ENCODE results near the gene SMARCD3. TPM values are rescaled to one million over a fixed set of nuclear protein-coding genes. Genes with fewer than 3 reads are reported as not detected.

The SMARCD3 gene
- total RNA-seq, result 100 to 1,000 TPM in 1 of 5 donors, 10 to 100 TPM in 4; 11.6 to 105 (median 22.5) TPM
- polyA plus RNA-seq, result 10 to 100 TPM; 27.4 to 43.5 (median 38.6) TPM
- long read RNA-seq, donor 1, partial matches to known transcripts, result 0 of 2 reads
- long read RNA-seq, donor 1, other reads (novel, unspliced or antisense), result 0 of 2 reads
- long read RNA-seq, donor 2, partial matches to known transcripts, result 0 of 4 reads
- long read RNA-seq, donor 2, other reads (novel, unspliced or antisense), result 0 of 4 reads
- long read RNA-seq, donor 3, partial matches to known transcripts, result 0 of 3 reads
- long read RNA-seq, donor 3, other reads (novel, unspliced or antisense), result 0 of 3 reads
- long read RNA-seq, donor 4, partial matches to known transcripts, result 0 of 2 reads
- long read RNA-seq, donor 4, other reads (novel, unspliced or antisense), result 0 of 2 reads
- long read RNA-seq, donor 5, transcript SMARCD3-201 (13 exons, 1,993 nt), result major isoform, 5 of 12 reads
- long read RNA-seq, donor 5, partial matches to known transcripts, result 0 of 12 reads
- long read RNA-seq, donor 5, other reads (novel, unspliced or antisense), result 0 of 12 reads
- long read RNA-seq, donor 6, transcript SMARCD3-203 (14 exons, 2,018 nt), result minor isoform, 6 of 87 reads
- long read RNA-seq, donor 6, transcript SMARCD3-201 (13 exons, 1,993 nt), result major isoform, 11 of 87 reads
- long read RNA-seq, donor 6, partial matches to known transcripts, result 46 of 87 reads
- long read RNA-seq, donor 6, other reads (novel, unspliced or antisense), result 17 of 87 reads
- long read RNA-seq, donor 7, partial matches to known transcripts, result 5 of 11 reads
- long read RNA-seq, donor 7, other reads (novel, unspliced or antisense), result 0 of 11 reads
- long read RNA-seq, donor 8, transcript SMARCD3-201 (13 exons, 1,993 nt), result major isoform, 5 of 16 reads
- long read RNA-seq, donor 8, partial matches to known transcripts, result 9 of 16 reads
- long read RNA-seq, donor 8, other reads (novel, unspliced or antisense), result 0 of 16 reads
- long read RNA-seq, donor 9, partial matches to known transcripts, result 0 of 7 reads
- long read RNA-seq, donor 9, other reads (novel, unspliced or antisense), result 0 of 7 reads
- long read RNA-seq, donor 10, result 0 reads

DNA sequence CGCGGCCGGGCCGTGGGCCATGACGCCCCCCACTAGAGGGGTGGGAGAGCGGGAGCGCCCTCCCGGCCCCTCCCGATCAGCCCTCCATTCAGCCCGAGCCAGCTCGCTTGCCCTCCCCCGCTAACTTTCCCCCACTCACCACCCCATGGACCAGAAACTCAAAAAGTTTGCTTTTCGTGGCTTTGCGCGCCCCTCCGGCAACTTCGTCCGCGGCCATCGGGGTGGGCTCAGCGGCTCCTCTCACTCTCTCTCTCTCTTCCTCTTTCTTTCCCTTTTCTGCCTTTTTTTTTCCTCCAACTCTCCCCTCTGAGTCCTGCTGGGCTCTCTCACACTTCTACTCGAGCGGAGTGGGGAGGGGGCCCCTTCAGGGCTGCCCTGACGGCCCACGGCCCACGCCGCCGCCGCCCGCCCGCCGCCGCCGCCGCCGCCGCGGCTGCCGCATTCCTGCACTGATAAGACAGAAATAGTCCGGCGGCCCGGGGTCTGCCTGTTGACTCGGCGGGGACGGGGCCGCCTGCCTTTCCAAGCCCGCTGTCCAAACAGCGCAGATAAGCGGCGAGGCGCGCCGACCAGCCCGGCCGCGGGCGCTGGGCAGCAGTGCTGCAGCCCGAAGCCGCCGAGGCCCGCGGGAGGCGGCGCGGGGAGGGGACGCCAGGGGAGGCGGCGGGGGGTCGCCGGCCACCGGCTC, at the start of gene SMARCD3:
TSS of gene SMARCD3 (minus strand) at position 349 of the 688 bp plus-strand sequence. CDS start at position 217, 132 bp downstream.
- Histone ChIP-seq H3K36me3 (no peaks in the 10 kb centered on the region), H3K9me3 (no peaks in the 10 kb centered on the region), H3K27ac (peak within 1 kb of the TSS; percentile 88 to 94 (median 92)), H3K27me3 (peaks cover 0 to 55% (median 21%) of the 10 kb centered on the region in 3 donors), H3K4me1 (peaks cover 80 to 93% (median 88%) of the 10 kb centered on the region in 4 donors), H3K4me3 (peak within 1 kb of the TSS; percentile 60 to 69 (median 66))
- DNase-seq, result peak; percentile 84 to 88
- WGBS, 5 donors, result 0 to 1% (median 1%) methylated on average over 31 to 71 of the region's 71 CpGs
- intact Hi-C loops (cut with DNase I; ENCODE audit: low total_unique reads), result loop anchor here (10.0 kb wide), 1 partner anchor 56 kb away; no protein-coding TSS in a partner anchor
- no peak for TF ChIP-seq EP300 (IDR thresholded peaks at IDR 0.05)
- TF ChIP-seq POLR2A (IDR thresholded peaks at IDR 0.05), result no peak
- no peak for TF ChIP-seq POLR2AphosphoS5 (IDR thresholded peaks at IDR 0.05)
- TF ChIP-seq, protein P1, sequence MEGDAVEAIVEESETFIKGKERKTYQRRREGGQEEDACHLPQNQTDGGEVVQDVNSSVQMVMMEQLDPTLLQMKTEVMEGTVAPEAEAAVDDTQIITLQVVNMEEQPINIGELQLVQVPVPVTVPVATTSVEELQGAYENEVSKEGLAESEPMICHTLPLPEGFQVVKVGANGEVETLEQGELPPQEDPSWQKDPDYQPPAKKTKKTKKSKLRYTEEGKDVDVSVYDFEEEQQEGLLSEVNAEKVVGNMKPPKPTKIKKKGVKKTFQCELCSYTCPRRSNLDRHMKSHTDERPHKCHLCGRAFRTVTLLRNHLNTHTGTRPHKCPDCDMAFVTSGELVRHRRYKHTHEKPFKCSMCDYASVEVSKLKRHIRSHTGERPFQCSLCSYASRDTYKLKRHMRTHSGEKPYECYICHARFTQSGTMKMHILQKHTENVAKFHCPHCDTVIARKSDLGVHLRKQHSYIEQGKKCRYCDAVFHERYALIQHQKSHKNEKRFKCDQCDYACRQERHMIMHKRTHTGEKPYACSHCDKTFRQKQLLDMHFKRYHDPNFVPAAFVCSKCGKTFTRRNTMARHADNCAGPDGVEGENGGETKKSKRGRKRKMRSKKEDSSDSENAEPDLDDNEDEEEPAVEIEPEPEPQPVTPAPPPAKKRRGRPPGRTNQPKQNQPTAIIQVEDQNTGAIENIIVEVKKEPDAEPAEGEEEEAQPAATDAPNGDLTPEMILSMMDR (IDR thresholded peaks at IDR 0.05), result no peak

DNA sequence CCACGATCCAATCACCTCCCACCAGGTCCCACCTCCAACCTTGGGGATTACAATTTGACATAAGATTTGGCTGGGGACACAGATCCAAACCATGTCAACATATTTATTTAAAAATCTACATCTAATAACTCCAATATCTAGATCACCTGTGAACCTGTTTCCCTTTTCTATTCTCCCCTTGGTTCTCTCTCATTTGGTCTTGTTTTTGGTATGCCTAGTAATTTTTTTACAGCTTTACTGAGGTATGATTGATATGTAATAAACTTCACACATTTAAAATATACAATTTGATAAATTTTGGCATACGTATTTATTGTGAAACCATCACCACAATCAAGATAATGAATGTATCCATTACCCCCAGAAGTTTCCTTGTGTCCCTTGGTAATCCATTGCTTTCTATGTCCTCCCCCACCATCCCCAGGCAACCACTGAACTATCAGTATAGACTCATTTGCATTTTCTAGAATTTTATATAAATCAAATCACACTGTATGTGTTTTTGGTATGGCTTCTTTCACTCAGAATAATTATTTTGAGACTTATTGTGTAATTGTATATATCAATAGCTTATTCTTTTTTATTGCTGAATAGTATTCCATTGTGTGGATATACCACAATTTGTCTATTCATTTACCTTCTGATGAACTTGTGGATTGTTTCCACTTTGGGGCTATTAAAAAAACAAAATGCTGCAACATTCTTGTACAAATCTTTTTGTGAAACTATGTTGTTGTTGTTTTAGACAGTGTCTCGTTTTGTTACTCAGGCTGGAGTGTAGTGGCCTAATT, 47.9 kb upstream of the SMARCD3 start:
- H3K36me3 ChIP-seq, result no peaks in the 10 kb centered on the region
- DNase-seq, result no peak
- H3K27ac ChIP-seq, result no peak overlapping the region
- peaks cover 0 to 6% (median 0%) of the 10 kb centered on the region in 3 donors for H3K27me3 ChIP-seq
- TF ChIP-seq, protein P1 (IDR thresholded peaks at IDR 0.05), result no peak
- TF ChIP-seq POLR2A (IDR thresholded peaks at IDR 0.05) (no peak), POLR2AphosphoS5 (IDR thresholded peaks at IDR 0.05) (no peak), EP300 (IDR thresholded peaks at IDR 0.05) (no peak)
- 48 to 57% (median 52%) methylated on average over 3 of the region's 3 CpGs for WGBS, 5 donors
- peaks cover 0 to 11% (median 2%) of the 10 kb centered on the region in 4 donors for H3K9me3 ChIP-seq
- no peaks in the 10 kb centered on the region for H3K4me1 ChIP-seq
- intact Hi-C loops (cut with DNase I; ENCODE audit: low total_unique reads), result no loop called here
- H3K4me3 ChIP-seq, result no peak overlapping the region

DNA sequence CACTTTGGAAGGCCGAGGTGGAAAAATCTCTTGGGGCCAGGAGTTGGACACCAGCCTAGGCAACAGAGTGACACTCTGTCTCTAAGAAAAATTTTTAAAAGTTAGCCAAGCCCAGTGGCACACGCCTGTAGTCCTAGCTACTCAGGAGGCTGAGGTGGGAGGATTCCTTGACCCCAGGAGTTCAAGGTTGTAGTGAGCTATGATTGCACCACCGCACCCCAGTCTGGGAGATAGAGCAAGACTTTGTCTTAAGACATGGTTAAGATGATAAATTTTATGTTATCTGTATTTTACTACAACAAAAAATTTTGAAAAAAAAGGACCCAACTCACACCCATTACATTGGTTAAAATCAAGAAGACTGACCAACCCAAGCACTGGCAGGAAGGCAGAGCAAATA, 44.4 kb upstream of the SMARCD3 start:
- Histone ChIP-seq H3K4me3 (no peak overlapping the region), H3K36me3 (no peaks in the 10 kb centered on the region), H3K9me3 (peaks cover 0 to 11% (median 2%) of the 10 kb centered on the region in 4 donors), H3K27ac (no peak overlapping the region), H3K27me3 (peaks cover 0 to 5% (median 0%) of the 10 kb centered on the region in 3 donors), H3K4me1 (no peaks in the 10 kb centered on the region)
- WGBS, 5 donors, result 81 to 85% (median 82%) methylated on average over 3 of the region's 3 CpGs
- intact Hi-C loops (cut with DNase I; ENCODE audit: low total_unique reads), result no loop called here
- no peak for DNase-seq
- TF ChIP-seq POLR2A (IDR thresholded peaks at IDR 0.05) (no peak), POLR2AphosphoS5 (IDR thresholded peaks at IDR 0.05) (no peak), EP300 (IDR thresholded peaks at IDR 0.05) (no peak)
- TF ChIP-seq, protein P1 (IDR thresholded peaks at IDR 0.05), result no peak
